Mesothelial cell of epicardium (in vitro differentiated cells): ENCODE data around the gene HPSE2. TPM values are rescaled to one million over a fixed set of nuclear protein-coding genes. Genes with fewer than 3 reads are reported as not detected.
A peak's percentile ranks its signal among the peaks of the same experiment; 100 is the strongest.

Experiments
- DNase-seq, 2 experiments: peaks; one replicate each; pipeline ENCODE4 v3.0.0; 2021; ENCODE audit warnings: low spot score in 2 of 2; ENCODE audit not compliant: unreplicated experiment in 2 of 2
- H3K27ac Mint-ChIP-seq: 2 replicates; pipeline ENCODE4 v1.8.0; 2021; ENCODE audit warnings: mixed read lengths
- H3K27me3 Mint-ChIP-seq: 2 replicates; pipeline ENCODE4 v1.8.0; 2021; ENCODE audit warnings: low read depth, mixed read lengths
- H3K36me3 Mint-ChIP-seq: 2 replicates; pipeline ENCODE4 v1.8.0; 2021; ENCODE audit warnings: mixed read lengths
- H3K4me1 Mint-ChIP-seq: 2 replicates; pipeline ENCODE4 v1.8.0; 2021; ENCODE audit warnings: mixed read lengths
- H3K4me3 Mint-ChIP-seq: 2 replicates; pipeline ENCODE4 v1.8.0; 2021; ENCODE audit warnings: mild to moderate bottlenecking, moderate library complexity, mixed read lengths
- H3K9me3 Mint-ChIP-seq: 2 replicates; pipeline ENCODE4 v1.8.0; 2021; ENCODE audit warnings: mixed read lengths
- total RNA-seq: library from RNA; stranded (reverse); gene quantifications from 3 replicates; pipeline ENCODE4 v1.2.1, GENCODE V29; 2021
- TF ChIP-seq, protein P1 (sequence below): fragments of 200-600 bp; sonication (generic); IDR thresholded peaks from one replicate; pipeline ENCODE4 v1.5.0; 2021; ENCODE audit warnings: antibody characterized with exemption; ENCODE audit not compliant: unreplicated experiment

HPSE2 gene
- total RNA-seq, 1 donor from 2014 or later: 2.3 TPM

- H3K9me3 Mint-ChIP-seq: no peaks in the 10 kb centered on the region
- DNase-seq: no peak
- H3K4me1 Mint-ChIP-seq: peaks cover 6% of the 10 kb centered on the region
- H3K4me3 Mint-ChIP-seq: no peak overlapping the region
- no peaks in the 10 kb centered on the region for H3K36me3 Mint-ChIP-seq
- no peak overlapping the region for H3K27ac Mint-ChIP-seq
- peaks cover 11% of the 10 kb centered on the region for H3K27me3 Mint-ChIP-seq
- TF ChIP-seq, protein P1, sequence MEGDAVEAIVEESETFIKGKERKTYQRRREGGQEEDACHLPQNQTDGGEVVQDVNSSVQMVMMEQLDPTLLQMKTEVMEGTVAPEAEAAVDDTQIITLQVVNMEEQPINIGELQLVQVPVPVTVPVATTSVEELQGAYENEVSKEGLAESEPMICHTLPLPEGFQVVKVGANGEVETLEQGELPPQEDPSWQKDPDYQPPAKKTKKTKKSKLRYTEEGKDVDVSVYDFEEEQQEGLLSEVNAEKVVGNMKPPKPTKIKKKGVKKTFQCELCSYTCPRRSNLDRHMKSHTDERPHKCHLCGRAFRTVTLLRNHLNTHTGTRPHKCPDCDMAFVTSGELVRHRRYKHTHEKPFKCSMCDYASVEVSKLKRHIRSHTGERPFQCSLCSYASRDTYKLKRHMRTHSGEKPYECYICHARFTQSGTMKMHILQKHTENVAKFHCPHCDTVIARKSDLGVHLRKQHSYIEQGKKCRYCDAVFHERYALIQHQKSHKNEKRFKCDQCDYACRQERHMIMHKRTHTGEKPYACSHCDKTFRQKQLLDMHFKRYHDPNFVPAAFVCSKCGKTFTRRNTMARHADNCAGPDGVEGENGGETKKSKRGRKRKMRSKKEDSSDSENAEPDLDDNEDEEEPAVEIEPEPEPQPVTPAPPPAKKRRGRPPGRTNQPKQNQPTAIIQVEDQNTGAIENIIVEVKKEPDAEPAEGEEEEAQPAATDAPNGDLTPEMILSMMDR: no peak
Observed at GRCh38 chr10:98450618-98451017, 785.0 kb downstream of the HPSE2 start.

- no peak for DNase-seq
- Mint-ChIP-seq H3K36me3 (peaks cover 6% of the 10 kb centered on the region), H3K4me1 (peaks cover 7% of the 10 kb centered on the region), H3K4me3 (no peak overlapping the region), H3K27ac (no peak overlapping the region), H3K27me3 (peaks cover 11% of the 10 kb centered on the region), H3K9me3 (no peaks in the 10 kb centered on the region)
- TF ChIP-seq, protein P1: no peak
Observed at GRCh38 chr10:98449287-98449686, 786.4 kb downstream of the HPSE2 start.

DNA sequence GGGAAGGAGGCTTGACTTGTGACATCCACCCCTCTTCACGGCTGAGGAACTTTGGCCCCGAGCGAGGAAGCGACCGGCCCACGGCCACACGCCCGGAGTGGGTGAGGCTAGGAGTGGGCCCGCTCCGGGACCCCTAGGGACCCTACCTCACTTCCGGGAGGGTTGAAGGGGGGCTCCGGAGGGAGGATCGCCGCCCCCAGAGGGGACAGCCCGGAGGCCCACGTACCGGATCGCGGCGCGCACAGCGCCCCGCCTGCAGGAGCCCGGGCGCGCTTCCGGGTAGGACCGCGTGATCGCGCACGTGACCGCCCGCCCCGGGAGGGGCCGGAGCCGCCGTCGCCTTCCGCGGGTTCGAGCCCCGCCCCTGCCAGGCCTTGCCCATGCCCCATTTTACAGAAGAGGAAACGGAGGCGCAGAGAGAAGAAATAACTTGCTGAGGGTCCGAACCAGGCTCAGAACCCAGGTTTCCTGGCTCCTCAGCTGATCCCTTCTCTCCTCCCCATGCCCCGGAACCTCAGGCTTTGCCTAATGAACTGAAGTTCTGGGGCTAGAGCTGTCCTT, 788.9 kb downstream of the HPSE2 start, which contains the start of gene HPS1:
Gene HPS1 (minus strand): TSS at position 275 of the 561 bp plus-strand sequence. CDS start 3,695 bp downstream, outside the sequence.
- Mint-ChIP-seq H3K36me3 (peaks cover 18% of the 10 kb centered on the region), H3K4me1 (peaks cover 7% of the 10 kb centered on the region), H3K4me3 (peak within 1 kb of the TSS; percentile 81), H3K9me3 (no peaks in the 10 kb centered on the region), H3K27ac (peak within 1 kb of the TSS; percentile 94), H3K27me3 (peaks cover 8% of the 10 kb centered on the region)
- peak; percentile 60 to 75 for DNase-seq
- TF ChIP-seq, protein P1: no peak

DNA sequence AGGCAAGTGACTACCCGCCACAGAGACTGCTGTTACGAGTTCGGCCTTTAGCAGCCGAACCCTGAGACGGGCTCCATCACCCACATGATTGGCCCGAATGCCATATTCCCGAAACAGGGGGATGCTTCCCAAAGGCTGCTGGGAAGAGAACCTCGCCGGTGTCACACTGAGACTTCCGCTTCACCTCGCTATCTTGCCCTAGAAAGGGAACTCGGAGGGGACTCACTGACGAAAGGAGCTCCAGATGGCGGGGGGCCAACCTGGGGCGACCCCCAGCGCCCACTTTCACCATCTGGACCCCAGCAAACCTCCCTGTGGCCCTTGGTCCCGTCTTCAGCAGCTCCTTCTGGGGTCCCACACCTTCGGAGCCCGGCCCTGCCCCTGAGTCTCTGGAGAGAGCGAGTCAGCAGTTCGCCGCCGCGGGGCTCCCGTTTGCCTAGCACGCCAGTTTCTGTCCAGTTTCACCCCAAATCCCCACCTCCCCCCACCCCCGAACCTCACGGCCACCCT, 789.4 kb downstream of the HPSE2 start:
- TF ChIP-seq, protein P1: no peak
- peaks cover 7% of the 10 kb centered on the region for H3K4me1 Mint-ChIP-seq
- H3K36me3 Mint-ChIP-seq: peaks cover 19% of the 10 kb centered on the region
- peak overlapping the region; percentile 94 for H3K27ac Mint-ChIP-seq
- H3K9me3 Mint-ChIP-seq: no peaks in the 10 kb centered on the region
- peak in 1 of 2 experiments; percentile 63 for DNase-seq
- peak overlapping the region; percentile 81 for H3K4me3 Mint-ChIP-seq
- H3K27me3 Mint-ChIP-seq: peaks cover 8% of the 10 kb centered on the region

DNA sequence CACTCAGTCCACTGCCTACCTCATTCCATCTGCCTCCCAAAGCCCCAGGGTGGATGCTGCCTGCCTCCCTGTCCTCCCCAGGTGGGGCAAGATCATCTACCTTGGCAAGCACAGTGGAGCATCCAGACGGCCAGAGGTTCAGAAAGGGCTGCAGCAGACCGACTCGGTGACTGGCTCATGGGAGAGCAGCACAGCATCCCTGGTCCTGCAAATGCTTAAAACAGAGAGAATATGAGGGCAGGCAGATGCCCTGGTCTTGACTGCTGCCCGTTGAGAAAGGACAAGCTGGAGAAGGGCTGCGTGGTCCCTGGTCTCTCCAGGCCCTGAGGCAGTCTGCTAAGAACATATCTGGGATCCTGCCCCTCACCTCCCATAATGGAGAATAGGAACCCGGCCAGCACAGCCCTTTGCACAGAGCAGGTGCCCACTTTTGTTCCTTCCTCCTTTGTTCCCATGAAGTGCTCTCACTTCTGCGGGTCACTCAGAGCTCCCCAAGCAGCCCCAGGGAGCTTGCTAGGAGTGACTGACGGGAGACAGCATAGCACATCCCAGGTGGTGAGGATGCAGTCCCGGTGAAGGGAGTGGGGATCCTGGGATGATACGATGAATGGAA, 790.3 kb downstream of the HPSE2 start:
- Mint-ChIP-seq H3K27me3 (peaks cover 2% of the 10 kb centered on the region), H3K4me3 (peak overlapping the region; percentile 81), H3K4me1 (peaks cover 7% of the 10 kb centered on the region), H3K27ac (peak overlapping the region; percentile 94), H3K36me3 (peaks cover 23% of the 10 kb centered on the region), H3K9me3 (no peaks in the 10 kb centered on the region)
- TF ChIP-seq, protein P1: no peak
- DNase-seq: no peak
